Activated naive CD4-positive, alpha-beta T cell treated with anti-CD3 and anti-CD28 coated beads, Interleukin-2, amount 10 ng/mL, durations not matched to agents 7 days and 5 days (primary cell): ENCODE measurements around the gene HRAS.

Source experiments
- CTCF ChIA-PET: fragments of 350-600 bp; sonication (Branson Sonifier 250); formaldehyde crosslinking; loops from one replicate; lab custom pipeline; 2021; ENCODE audit warnings: antibody characterized with exemption; lab: Charles Lee
- DNase-seq: peaks from one replicate; pipeline ENCODE4 v3.0.0-alpha.2; 2020
- H3K27ac Mint-ChIP-seq: one replicate; pipeline ENCODE4 v1.8.0; 2021; ENCODE audit warnings: mild to moderate bottlenecking, moderate library complexity, mixed read lengths
- H3K27me3 Mint-ChIP-seq: one replicate; pipeline ENCODE4 v1.8.0; 2021; ENCODE audit warnings: mild to moderate bottlenecking, mixed read lengths
- H3K36me3 Mint-ChIP-seq: one replicate; pipeline ENCODE4 v1.8.0; 2021; ENCODE audit warnings: mixed read lengths
- H3K4me1 Mint-ChIP-seq: one replicate; pipeline ENCODE4 v1.8.0; 2021; ENCODE audit warnings: mixed read lengths
- H3K4me3 Mint-ChIP-seq: one replicate; pipeline ENCODE4 v1.8.0; 2021; ENCODE audit warnings: mild to moderate bottlenecking, moderate library complexity, mixed read lengths
- H3K9me3 Mint-ChIP-seq: one replicate; pipeline ENCODE4 v1.8.0; 2021; ENCODE audit warnings: mixed read lengths

HRAS gene

GRCh38 chr11:498297-499181 lies 36.8 kb downstream of the HRAS start:
- H3K27me3 Mint-ChIP-seq = no peaks in the 10 kb centered on the region
- H3K9me3 Mint-ChIP-seq = no peaks in the 10 kb centered on the region
- H3K4me1 Mint-ChIP-seq = peaks cover 11% of the 10 kb centered on the region
- DNase-seq = no peak
- no peak overlapping the region for H3K4me3 Mint-ChIP-seq
- CTCF ChIA-PET = interaction anchor here (1.0 kb wide), 1 partner anchor 47 kb away, joined by 3 read pairs; no protein-coding TSS in a partner anchor
- H3K36me3 Mint-ChIP-seq = peaks cover 40% of the 10 kb centered on the region
- no peak overlapping the region for H3K27ac Mint-ChIP-seq

GRCh38 chr11:497565-498296 lies 37.6 kb downstream of the HRAS start:
- H3K4me3 Mint-ChIP-seq = no peak overlapping the region
- peaks cover 8% of the 10 kb centered on the region for H3K4me1 Mint-ChIP-seq
- H3K9me3 Mint-ChIP-seq = no peaks in the 10 kb centered on the region
- peaks cover 40% of the 10 kb centered on the region for H3K36me3 Mint-ChIP-seq
- DNase-seq = no peak
- H3K27ac Mint-ChIP-seq = no peak overlapping the region
- no peaks in the 10 kb centered on the region for H3K27me3 Mint-ChIP-seq
- CTCF ChIA-PET = interaction anchor here (1.0 kb wide), 1 partner anchor 47 kb away, joined by 3 read pairs; no protein-coding TSS in a partner anchor

- H3K27ac Mint-ChIP-seq = peak overlapping the region; percentile 64
- H3K9me3 Mint-ChIP-seq = no peaks in the 10 kb centered on the region
- peaks cover 8% of the 10 kb centered on the region for H3K4me1 Mint-ChIP-seq
- H3K4me3 Mint-ChIP-seq = no peak overlapping the region
- H3K27me3 Mint-ChIP-seq = no peaks in the 10 kb centered on the region
- CTCF ChIA-PET = no interaction called here
- peaks cover 40% of the 10 kb centered on the region for H3K36me3 Mint-ChIP-seq
- no peak for DNase-seq
Measured at GRCh38 chr11:496834-497564, 38.4 kb downstream of the HRAS start.

- no peaks in the 10 kb centered on the region for H3K9me3 Mint-ChIP-seq
- CTCF ChIA-PET = no interaction called here
- no peak overlapping the region for H3K4me3 Mint-ChIP-seq
- peaks cover 8% of the 10 kb centered on the region for H3K4me1 Mint-ChIP-seq
- H3K27me3 Mint-ChIP-seq = no peaks in the 10 kb centered on the region
- DNase-seq = no peak
- peaks cover 31% of the 10 kb centered on the region for H3K36me3 Mint-ChIP-seq
- H3K27ac Mint-ChIP-seq = no peak overlapping the region
Measured at GRCh38 chr11:495537-495931, 39.8 kb downstream of the HRAS start.

GRCh38 chr11:494761-495536 lies 40.4 kb downstream of the HRAS start:
- no peaks in the 10 kb centered on the region for H3K27me3 Mint-ChIP-seq
- no peak overlapping the region for H3K4me3 Mint-ChIP-seq
- H3K27ac Mint-ChIP-seq = no peak overlapping the region
- H3K9me3 Mint-ChIP-seq = no peaks in the 10 kb centered on the region
- CTCF ChIA-PET = interaction anchor here (0.8 kb wide), 1 partner anchor 46 kb away, joined by 3 read pairs; no protein-coding TSS in a partner anchor
- peaks cover 8% of the 10 kb centered on the region for H3K4me1 Mint-ChIP-seq
- no peak for DNase-seq
- peaks cover 29% of the 10 kb centered on the region for H3K36me3 Mint-ChIP-seq

GRCh38 chr11:492427-493226 lies 42.7 kb downstream of the HRAS start:
- Mint-ChIP-seq H3K4me1 (peaks cover 8% of the 10 kb centered on the region), H3K4me3 (no peak overlapping the region), H3K9me3 (no peaks in the 10 kb centered on the region), H3K36me3 (peaks cover 16% of the 10 kb centered on the region), H3K27me3 (no peaks in the 10 kb centered on the region), H3K27ac (peak overlapping the region; percentile 52)
- DNase-seq = no peak
- CTCF ChIA-PET = interaction anchor here (0.9 to 1.0 kb wide), 2 partner anchors 13 to 26 kb away, joined by 3 read pairs; no protein-coding TSS in a partner anchor

- Mint-ChIP-seq H3K27me3 (no peaks in the 10 kb centered on the region), H3K4me1 (no peaks in the 10 kb centered on the region), H3K27ac (no peak overlapping the region), H3K36me3 (peaks cover 8% of the 10 kb centered on the region), H3K9me3 (no peaks in the 10 kb centered on the region), H3K4me3 (no peak overlapping the region)
- no peak for DNase-seq
- CTCF ChIA-PET = no interaction called here
Measured at GRCh38 chr11:491358-491757, 44.0 kb downstream of the HRAS start.

- no peaks in the 10 kb centered on the region for H3K9me3 Mint-ChIP-seq
- peaks cover 6% of the 10 kb centered on the region for H3K36me3 Mint-ChIP-seq
- H3K27me3 Mint-ChIP-seq = no peaks in the 10 kb centered on the region
- DNase-seq = no peak
- H3K4me1 Mint-ChIP-seq = no peaks in the 10 kb centered on the region
- no peak overlapping the region for H3K27ac Mint-ChIP-seq
- no peak overlapping the region for H3K4me3 Mint-ChIP-seq
- CTCF ChIA-PET = no interaction called here
Measured at GRCh38 chr11:490930-491260, 44.5 kb downstream of the HRAS start.

GRCh38 chr11:490186-490929 lies 45.0 kb downstream of the HRAS start:
- Mint-ChIP-seq H3K9me3 (no peaks in the 10 kb centered on the region), H3K27me3 (no peaks in the 10 kb centered on the region), H3K4me3 (no peak overlapping the region), H3K4me1 (no peaks in the 10 kb centered on the region), H3K27ac (no peak overlapping the region), H3K36me3 (peaks cover 3% of the 10 kb centered on the region)
- CTCF ChIA-PET = no interaction called here
- no peak for DNase-seq

- Mint-ChIP-seq H3K27ac (no peak overlapping the region), H3K36me3 (no peaks in the 10 kb centered on the region), H3K4me1 (no peaks in the 10 kb centered on the region), H3K4me3 (no peak overlapping the region), H3K27me3 (no peaks in the 10 kb centered on the region), H3K9me3 (no peaks in the 10 kb centered on the region)
- no peak for DNase-seq
- CTCF ChIA-PET = no interaction called here
Measured at GRCh38 chr11:489610-490185, 45.7 kb downstream of the HRAS start.

GRCh38 chr11:488992-489391 lies 46.4 kb downstream of the HRAS start:
- Mint-ChIP-seq H3K4me1 (no peaks in the 10 kb centered on the region), H3K4me3 (no peak overlapping the region), H3K9me3 (no peaks in the 10 kb centered on the region), H3K36me3 (no peaks in the 10 kb centered on the region), H3K27me3 (no peaks in the 10 kb centered on the region), H3K27ac (no peak overlapping the region)
- CTCF ChIA-PET = no interaction called here
- no peak for DNase-seq

- DNase-seq = no peak
- H3K4me1 Mint-ChIP-seq = no peaks in the 10 kb centered on the region
- no peaks in the 10 kb centered on the region for H3K36me3 Mint-ChIP-seq
- CTCF ChIA-PET = no interaction called here
- no peak overlapping the region for H3K27ac Mint-ChIP-seq
- no peaks in the 10 kb centered on the region for H3K27me3 Mint-ChIP-seq
- no peaks in the 10 kb centered on the region for H3K9me3 Mint-ChIP-seq
- no peak overlapping the region for H3K4me3 Mint-ChIP-seq
Measured at GRCh38 chr11:488579-488978, 46.8 kb downstream of the HRAS start.
